ENCODE measurements around the gene RNF148.
"Not testable (repeated sequence)": the region's sequence is repeated elsewhere in the genome, so short reads cannot be mapped to it uniquely, and the experiment has no call there.

The RNF148 gene

GRCh38 chr7:122689346-122690109 lies 13.2 kb downstream of the RNF148 start:
- no peak for DNase-seq

GRCh38 chr7:122688400-122688998 lies 14.2 kb downstream of the RNF148 start:
- DNase-seq, result no peak

GRCh38 chr7:122686360-122686878 lies 16.3 kb downstream of the RNF148 start:
- no peak for DNase-seq

GRCh38 chr7:122684504-122684903 lies 18.2 kb downstream of the RNF148 start:
- no peak for DNase-seq

GRCh38 chr7:122682815-122683550 lies 19.7 kb downstream of the RNF148 start:
- DNase-seq, result no peak

GRCh38 chr7:122681186-122681585 lies 21.5 kb downstream of the RNF148 start:
- DNase-seq, result not testable (repeated sequence)

- no peak for DNase-seq
These were observed 22.9 kb downstream of the RNF148 start for GRCh38 chr7:122679813-122680212.

- not testable (repeated sequence) for DNase-seq
These were observed 23.4 kb downstream of the RNF148 start for GRCh38 chr7:122679269-122679709.

GRCh38 chr7:122677149-122677548 lies 25.6 kb downstream of the RNF148 start:
- no peak for DNase-seq

- no peak for DNase-seq
These were observed 26.3 kb downstream of the RNF148 start for GRCh38 chr7:122676466-122676865.

- DNase-seq, result no peak
These were observed 27.1 kb downstream of the RNF148 start for GRCh38 chr7:122675621-122676020.

- no peak for DNase-seq
These were observed 27.7 kb downstream of the RNF148 start for GRCh38 chr7:122675011-122675410.

- DNase-seq, result no peak
These were observed 28.2 kb downstream of the RNF148 start for GRCh38 chr7:122674502-122674901.

- DNase-seq, result no peak
These were observed 28.8 kb downstream of the RNF148 start for GRCh38 chr7:122673951-122674350.

- DNase-seq, result no peak
These were observed 30.2 kb downstream of the RNF148 start for GRCh38 chr7:122672536-122672935.

- DNase-seq, result no peak
These were observed 39.0 kb downstream of the RNF148 start for GRCh38 chr7:122663733-122664132.

- no peak for DNase-seq
These were observed 43.9 kb downstream of the RNF148 start for GRCh38 chr7:122658856-122659255.

- no peak for DNase-seq
These were observed 49.0 kb downstream of the RNF148 start for GRCh38 chr7:122653685-122654084.

GRCh38 chr7:122652876-122653275 lies 49.8 kb downstream of the RNF148 start:
- no peak for DNase-seq
